Muscle of leg (tissue), 11 donors: ENCODE data around the gene AVPR2. TPM values are rescaled to one million over a fixed set of nuclear protein-coding genes. Genes with fewer than 3 reads are reported as not detected.

Experiments
- DNase-seq: peaks from one replicate; pipeline ENCODE4 v3.0.0; 2013
- H3K27ac ChIP-seq: one replicate; pipeline ENCODE4 v1.5.1; 2013; ENCODE audit warnings: mild to moderate bottlenecking, low read length, control low read depth
- H3K27me3 ChIP-seq: one replicate; pipeline ENCODE4 v1.6.1; 2013; ENCODE audit warnings: low read length; ENCODE audit not compliant: control insufficient read depth, insufficient read depth
- H3K36me3 ChIP-seq: one replicate; pipeline ENCODE4 v1.6.1; 2013; ENCODE audit warnings: low read length; ENCODE audit not compliant: control insufficient read depth, insufficient read depth
- H3K4me1 ChIP-seq: one replicate; pipeline ENCODE4 v1.6.1; 2013; ENCODE audit warnings: low read length; ENCODE audit not compliant: control insufficient read depth, insufficient read depth
- H3K4me3 ChIP-seq: one replicate; pipeline ENCODE4 v1.5.1; 2013; ENCODE audit warnings: low read length, control low read depth
- H3K9me3 ChIP-seq: replicated peaks from 2 replicates; pipeline ENCODE4 v1.6.1; 2013; ENCODE audit warnings: low read depth, low read length; ENCODE audit not compliant: control insufficient read depth
- WGBS: methylation state at CpG from one replicate; pipeline ENCODE4 v1.1.5; 2013; ENCODE audit warnings: missing lambda C conversion rate; ENCODE audit not compliant: insufficient coverage; 5-methylcytosine and 5-hydroxymethylcytosine counted together
- polyA plus RNA-seq, 8 donors: library from polyadenylated mRNA; unstranded; fragments of 120-200 nt; gene quantifications; one replicate each; pipeline versions ENCODE4 v1.2.1 to v1.2.3, GENCODE V29; 2013; ENCODE audit warnings: inconsistent platforms in 1 of 8, low replicate concordance in 1 of 8; ENCODE audit not compliant: insufficient read length in 8 of 8, insufficient read depth in 1 of 8
- total RNA-seq: library from RNA; stranded (reverse); fragments of 120-200 nt; gene quantifications from one replicate; pipeline ENCODE4 v1.2.4, GENCODE V29; 2013

AVPR2 gene
- total and polyA plus RNA-seq, 9 donors = 0.49 to 1.2 (median 0.79) TPM

DNA sequence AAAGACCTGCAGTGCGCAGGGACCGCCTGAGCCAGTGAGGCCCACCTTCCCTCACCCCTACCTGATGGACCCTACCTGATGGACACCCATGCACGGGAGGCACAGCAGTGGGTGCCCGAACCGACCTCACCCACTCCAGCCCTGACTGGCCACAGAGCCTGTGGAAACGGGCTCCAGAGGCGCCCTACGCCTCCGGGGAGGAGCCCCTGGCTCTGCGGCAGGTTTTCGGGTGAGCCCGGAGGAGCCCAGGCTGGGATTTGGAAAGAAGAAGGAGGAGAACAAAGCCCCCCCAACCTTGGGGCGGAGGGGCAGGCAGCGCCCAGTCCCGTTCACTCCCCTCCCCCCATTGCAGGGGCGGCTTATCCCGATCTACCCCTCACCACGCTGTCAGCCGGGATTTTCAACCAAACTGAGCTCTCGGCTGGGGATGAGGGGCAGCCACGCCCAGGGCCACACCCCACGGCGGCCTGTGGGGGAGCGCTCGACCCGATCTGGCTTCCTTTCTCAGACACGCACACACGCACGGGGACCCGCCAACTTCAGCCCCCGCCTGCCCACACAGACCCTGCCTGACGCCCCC is 19.2 kb upstream of the AVPR2 start:
- Histone ChIP-seq H3K36me3 (no peaks in the 10 kb centered on the region), H3K4me3 (no peak overlapping the region), H3K9me3 (no peaks in the 10 kb centered on the region), H3K4me1 (peaks cover 7% of the 10 kb centered on the region), H3K27ac (no peak overlapping the region), H3K27me3 (peaks cover 87% of the 10 kb centered on the region)
- DNase-seq = no peak
- WGBS = 28% methylated on average over 20 of the region's 32 CpGs

DNA sequence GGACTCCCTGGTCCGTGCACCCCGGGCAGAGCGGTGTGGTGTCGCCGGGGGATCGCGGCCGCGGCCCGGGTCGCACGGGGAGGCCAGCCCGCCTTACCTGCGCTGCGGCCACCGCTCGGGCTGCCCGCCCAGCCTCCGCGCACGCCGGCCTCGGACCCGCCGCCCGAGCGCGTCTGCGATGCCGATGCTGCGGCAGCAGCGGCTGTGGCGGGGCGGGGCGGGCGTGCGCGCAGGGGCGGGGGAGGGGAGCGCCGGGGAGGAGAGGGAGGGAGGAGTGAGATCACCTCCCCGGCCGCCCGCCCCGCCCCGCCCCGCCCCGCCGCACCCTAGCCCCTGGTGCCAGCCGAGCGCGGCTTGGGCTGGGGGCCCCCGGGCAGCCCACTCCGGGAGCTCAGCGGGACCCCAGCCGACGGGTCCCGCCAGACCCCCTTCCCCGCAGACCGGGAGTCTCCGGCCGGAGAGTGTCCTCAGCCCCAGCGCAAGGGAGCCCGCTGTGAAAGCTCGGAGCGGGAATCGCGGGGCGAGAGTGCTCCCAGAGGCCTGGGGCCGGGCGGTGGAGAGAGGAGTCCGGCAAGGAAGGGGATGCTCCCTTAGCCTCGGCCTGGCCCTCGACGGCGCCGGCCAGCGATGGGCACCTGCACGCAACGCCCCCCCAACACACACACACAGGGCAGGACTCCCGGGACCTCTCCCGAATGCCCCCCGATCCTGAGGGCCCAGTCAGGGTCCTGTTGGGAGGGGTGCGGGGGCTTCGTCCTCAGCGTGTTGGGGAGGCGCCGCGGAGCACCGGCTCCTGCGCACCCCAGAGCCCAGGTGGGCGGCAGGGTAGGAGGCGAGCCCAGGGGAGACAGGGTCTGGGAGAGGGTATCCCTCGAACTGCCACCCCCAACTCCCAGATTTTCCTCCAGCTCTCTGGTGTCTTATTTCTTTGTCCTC is 18.2 kb upstream of the AVPR2 start, which contains the start of gene L1CAM:
Gene L1CAM (minus strand): TSS at position 206 of the 936 bp plus-strand sequence. CDS start 10,337 bp downstream, outside the sequence.
- H3K27me3 ChIP-seq = peaks cover 83% of the 10 kb centered on the region
- no peaks in the 10 kb centered on the region for H3K36me3 ChIP-seq
- no peaks in the 10 kb centered on the region for H3K9me3 ChIP-seq
- WGBS = 21% methylated on average over 21 of the region's 94 CpGs
- no peak within 1 kb of the TSS for H3K4me3 ChIP-seq
- no peak within 1 kb of the TSS for H3K27ac ChIP-seq
- peaks cover 7% of the 10 kb centered on the region for H3K4me1 ChIP-seq
- no peak for DNase-seq

DNA sequence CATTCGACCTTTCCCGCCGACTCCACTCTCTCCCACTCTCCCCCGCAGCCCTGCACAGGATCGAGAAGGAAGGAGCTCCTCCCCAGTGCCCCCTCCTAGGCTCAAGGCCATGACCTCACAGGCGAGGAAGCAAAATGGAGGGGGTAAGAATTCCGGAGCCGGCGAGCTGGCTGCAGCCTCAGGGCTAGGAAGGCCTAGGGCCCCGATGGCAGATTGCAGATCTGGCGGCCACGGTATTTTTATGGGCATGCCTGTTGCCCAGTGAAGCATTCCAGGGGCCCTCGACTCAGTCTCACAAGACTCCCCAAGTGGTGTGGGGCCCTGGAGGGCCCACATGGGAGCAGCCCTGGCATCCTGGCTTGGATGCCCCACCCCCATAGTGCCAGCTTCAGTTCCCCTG is 17.6 kb upstream of the AVPR2 start:
- H3K27me3 ChIP-seq = peaks cover 78% of the 10 kb centered on the region
- H3K4me3 ChIP-seq = no peak overlapping the region
- peaks cover 7% of the 10 kb centered on the region for H3K4me1 ChIP-seq
- DNase-seq = no peak
- WGBS = 22% methylated on average over 7 of the region's 13 CpGs
- H3K27ac ChIP-seq = no peak overlapping the region
- H3K36me3 ChIP-seq = no peaks in the 10 kb centered on the region
- H3K9me3 ChIP-seq = no peaks in the 10 kb centered on the region

DNA sequence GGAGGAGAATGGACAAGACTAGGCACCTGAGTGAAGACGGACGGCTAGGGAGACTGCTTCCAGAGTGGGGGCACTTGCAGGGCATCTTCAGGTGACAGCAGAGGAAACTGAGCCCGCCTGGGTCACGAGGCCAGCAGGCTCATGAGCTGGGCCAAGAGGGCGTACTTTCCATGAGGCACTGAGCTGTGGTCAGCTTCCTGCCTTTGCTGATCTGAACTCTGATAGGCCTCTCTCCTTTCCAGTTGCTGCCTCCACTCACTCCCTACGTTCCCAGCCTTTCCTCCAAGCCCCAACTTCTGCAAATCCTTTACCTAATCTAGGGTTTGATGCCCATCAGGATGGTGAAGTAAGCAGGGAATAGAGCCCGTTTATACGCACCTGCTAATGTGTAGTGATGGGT is 17.1 kb upstream of the AVPR2 start:
- H3K4me3 ChIP-seq = no peak overlapping the region
- WGBS = 70% methylated on average over 2 of the region's 8 CpGs
- no peak for DNase-seq
- peaks cover 7% of the 10 kb centered on the region for H3K4me1 ChIP-seq
- no peaks in the 10 kb centered on the region for H3K36me3 ChIP-seq
- no peaks in the 10 kb centered on the region for H3K9me3 ChIP-seq
- peaks cover 77% of the 10 kb centered on the region for H3K27me3 ChIP-seq
- H3K27ac ChIP-seq = no peak overlapping the region

DNA sequence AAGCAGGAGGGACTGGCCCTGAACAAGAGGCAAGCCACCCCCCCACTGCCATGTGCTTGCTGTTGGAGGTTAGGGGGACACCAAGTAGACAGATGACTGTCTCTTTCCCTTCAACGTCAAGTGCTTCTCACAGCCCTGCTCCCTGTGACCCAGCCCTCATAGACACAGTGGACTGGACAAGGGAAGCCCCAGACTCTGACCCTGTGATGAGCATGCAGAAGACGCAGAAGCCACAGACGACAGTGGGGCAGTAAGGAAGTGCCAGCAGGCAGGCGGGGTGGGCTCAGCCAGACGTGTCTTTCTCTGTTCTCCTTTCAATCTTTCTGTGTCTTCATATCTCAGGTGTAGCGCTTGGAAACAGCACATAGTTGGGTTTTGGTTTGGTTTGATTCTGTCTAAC is 16.1 kb upstream of the AVPR2 start:
- DNase-seq = no peak
- peaks cover 7% of the 10 kb centered on the region for H3K4me1 ChIP-seq
- H3K9me3 ChIP-seq = no peaks in the 10 kb centered on the region
- no peaks in the 10 kb centered on the region for H3K36me3 ChIP-seq
- 54% methylated on average over 3 of the region's 6 CpGs for WGBS
- H3K27me3 ChIP-seq = peaks cover 75% of the 10 kb centered on the region
- no peak overlapping the region for H3K27ac ChIP-seq
- H3K4me3 ChIP-seq = no peak overlapping the region

DNA sequence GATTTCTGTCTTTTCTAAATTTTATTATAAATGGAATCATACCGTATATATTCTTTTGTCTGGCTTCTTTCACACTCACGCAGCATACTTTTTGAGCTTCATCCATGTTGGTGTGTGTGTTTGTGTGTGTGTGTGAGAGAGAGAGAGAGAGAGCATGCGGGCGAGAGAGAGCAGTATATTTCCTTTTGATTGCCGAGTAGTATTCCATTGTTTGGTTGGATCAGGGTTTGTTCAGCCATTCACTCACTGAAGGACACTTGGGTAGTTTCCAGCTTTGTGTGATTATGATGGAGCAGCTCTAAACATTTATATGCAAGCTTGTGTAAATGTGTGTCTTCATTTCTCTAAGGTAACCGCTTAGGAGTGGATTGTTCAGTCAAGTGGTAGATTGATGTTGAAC is 15.3 kb upstream of the AVPR2 start:
- 75% methylated on average over 2 of the region's 6 CpGs for WGBS
- Histone ChIP-seq H3K36me3 (no peaks in the 10 kb centered on the region), H3K9me3 (no peaks in the 10 kb centered on the region), H3K4me3 (no peak overlapping the region), H3K27me3 (peaks cover 73% of the 10 kb centered on the region), H3K4me1 (peaks cover 7% of the 10 kb centered on the region), H3K27ac (no peak overlapping the region)
- DNase-seq = no peak

DNA sequence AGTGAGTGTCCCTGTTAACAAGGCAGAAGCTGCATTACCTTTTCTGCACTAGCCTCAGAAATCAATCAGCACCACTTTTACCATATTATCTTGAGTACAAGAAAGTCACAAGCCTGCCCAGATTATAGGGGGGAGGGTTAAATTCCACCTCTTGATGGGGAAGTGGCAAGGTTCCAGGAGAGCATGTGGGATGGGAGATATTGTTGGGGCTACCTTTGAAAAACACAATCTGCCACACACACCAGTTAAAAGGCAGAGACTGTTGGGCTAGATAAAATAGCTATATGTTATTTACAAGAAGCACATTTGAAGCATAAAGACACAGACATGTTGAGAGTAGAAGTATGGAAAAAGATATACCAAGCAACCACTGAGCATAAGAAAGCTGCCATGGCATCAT is 6.6 kb upstream of the AVPR2 start:
- Histone ChIP-seq H3K4me1 (peaks cover 19% of the 10 kb centered on the region), H3K4me3 (no peak overlapping the region), H3K9me3 (peaks cover 6% of the 10 kb centered on the region), H3K36me3 (no peaks in the 10 kb centered on the region), H3K27me3 (peaks cover 36% of the 10 kb centered on the region), H3K27ac (no peak overlapping the region)
- DNase-seq = no peak

DNA sequence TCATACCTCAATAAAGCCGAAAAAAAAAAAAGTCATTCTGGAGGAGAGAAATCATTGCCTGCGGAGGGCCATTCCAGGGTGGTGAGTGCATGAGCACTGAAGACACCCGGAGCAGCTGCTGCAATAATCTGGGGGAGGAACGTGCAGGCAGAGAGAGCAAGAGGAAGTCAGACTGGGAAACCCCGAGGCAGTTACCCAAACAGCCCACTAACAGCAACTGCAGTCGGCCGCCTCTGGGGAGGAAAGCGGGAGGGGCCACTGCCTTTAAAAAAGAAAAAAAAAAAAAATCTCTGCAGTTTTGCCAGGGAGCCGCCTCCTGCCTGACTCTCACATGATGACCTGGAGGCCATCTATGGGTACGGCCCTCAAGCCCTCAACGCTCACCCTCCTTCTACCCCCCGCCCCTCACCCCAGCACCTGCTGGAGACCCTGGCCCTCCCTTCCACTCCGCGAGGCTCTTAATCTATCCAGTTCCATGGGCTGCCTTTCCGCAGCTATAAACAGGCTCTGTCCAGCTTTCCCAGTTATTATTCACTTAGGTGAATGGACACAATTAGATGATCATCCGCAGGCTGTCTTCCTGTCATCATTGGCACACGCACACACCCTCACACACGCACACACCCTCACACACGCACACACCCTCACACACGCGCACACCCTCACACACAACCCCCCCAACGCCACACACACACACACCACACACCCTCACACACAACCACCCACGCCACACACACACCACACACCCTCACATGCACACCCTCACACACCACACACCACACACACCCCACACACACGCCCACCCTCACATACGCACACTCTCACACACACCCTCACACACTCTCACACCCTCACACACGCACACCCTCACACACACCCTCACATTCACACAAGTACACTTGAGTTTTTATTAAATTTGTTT is 3.4 kb upstream of the AVPR2 start:
- Histone ChIP-seq H3K4me3 (no peak overlapping the region), H3K9me3 (peaks cover 4% of the 10 kb centered on the region), H3K27me3 (peaks cover 29% of the 10 kb centered on the region), H3K4me1 (peaks cover 37% of the 10 kb centered on the region), H3K36me3 (no peaks in the 10 kb centered on the region), H3K27ac (peak overlapping the region; percentile 21)
- peak; percentile 89 for DNase-seq
- 49% methylated on average over 21 of the region's 26 CpGs for WGBS

DNA sequence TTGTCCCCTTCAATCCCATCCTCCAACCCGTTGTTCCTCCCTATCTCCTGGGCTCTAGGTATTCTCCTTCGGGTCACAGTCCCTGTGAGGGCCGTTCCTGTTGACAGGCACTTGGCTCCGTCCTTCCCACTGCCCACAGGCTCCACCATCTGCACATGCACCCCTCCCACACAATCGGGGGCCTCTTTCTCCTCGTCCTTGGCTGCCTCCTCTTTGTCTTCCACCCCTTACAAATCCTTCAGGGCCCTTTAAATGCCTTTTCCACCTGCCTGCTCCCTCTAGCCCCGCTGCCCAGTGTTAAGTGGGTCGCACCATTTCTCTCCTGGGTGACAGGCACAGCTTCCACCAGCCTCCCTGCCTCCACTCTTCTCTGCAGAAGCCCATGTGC is 2.7 kb upstream of the AVPR2 start:
- H3K4me3 ChIP-seq = no peak overlapping the region
- peaks cover 37% of the 10 kb centered on the region for H3K4me1 ChIP-seq
- no peak for DNase-seq
- H3K9me3 ChIP-seq = no peaks in the 10 kb centered on the region
- WGBS = 38% methylated on average over 8 of the region's 8 CpGs
- H3K36me3 ChIP-seq = no peaks in the 10 kb centered on the region
- peaks cover 24% of the 10 kb centered on the region for H3K27me3 ChIP-seq
- no peak overlapping the region for H3K27ac ChIP-seq

DNA sequence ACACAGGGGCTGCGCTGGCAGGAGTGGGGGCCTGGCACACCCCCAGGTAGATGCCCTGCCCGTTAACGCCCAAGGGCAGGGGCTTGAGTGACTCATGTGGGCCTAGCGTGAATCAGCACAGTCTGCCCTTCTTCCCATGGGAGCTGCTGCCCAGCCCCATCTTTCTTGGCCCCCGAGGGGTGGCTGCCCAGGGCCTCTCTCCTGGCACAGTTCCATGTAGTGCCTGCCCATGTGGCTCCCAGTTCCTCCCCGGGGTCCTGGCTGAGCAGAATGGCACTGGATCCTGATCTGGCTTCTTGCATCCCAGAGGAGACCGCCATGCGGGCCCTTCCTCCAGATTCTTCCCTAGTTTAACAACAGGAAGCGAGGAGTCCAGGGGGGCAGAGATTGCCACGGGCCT is 2.1 kb upstream of the AVPR2 start:
- Histone ChIP-seq H3K36me3 (no peaks in the 10 kb centered on the region), H3K27me3 (peaks cover 25% of the 10 kb centered on the region), H3K4me3 (no peak overlapping the region), H3K9me3 (no peaks in the 10 kb centered on the region), H3K4me1 (peaks cover 37% of the 10 kb centered on the region), H3K27ac (no peak overlapping the region)
- DNase-seq = no peak
- 71% methylated on average over 8 of the region's 10 CpGs for WGBS
